IMR-90 (cell line): ENCODE data around the gene SDK1. TPM values are rescaled to one million over a fixed set of nuclear protein-coding genes. Genes with fewer than 3 reads are reported as not detected.
"Not testable (repeated sequence)": the region's sequence is repeated elsewhere in the genome, so short reads cannot be mapped to it uniquely, and the experiment has no call there.

Source experiments
- ATAC-seq: fragments of 200-7000 bp; cut with Tn5 transposase; 2 replicates; pipeline ENCODE4 v1.9.1; 2020; ENCODE audit warnings: low read depth, mild to moderate bottlenecking, moderate library complexity
- BruUV-seq: library from RNA; stranded (reverse); fragments of 400-500 nt; replicated peaks from 2 replicates; lab custom pipeline; 2021; lab: Mats Ljungman, UMichigan
- CTCF ChIA-PET: fragments of 300-600 bp; formaldehyde crosslinking; extraction: SDS; loops from one replicate; lab custom pipeline; 2021; ENCODE audit warnings: antibody characterized with exemption; lab: Yijun Ruan, JAX
- POLR2A ChIA-PET: fragments of 300-600 bp; sonication (Branson Sonifier 250); formaldehyde crosslinking; loops from one replicate; lab custom pipeline; 2022; ENCODE audit warnings: antibody characterized with exemption; ENCODE audit not compliant: unreplicated experiment; lab: Charles Lee
- DNase-seq: peaks from one replicate; pipeline ENCODE4 v3.0.0; 2013
- H2AFZ ChIP-seq: replicated peaks from 2 replicates; pipeline ENCODE3; 2013; ENCODE audit warnings: low read length, mild to moderate bottlenecking; ENCODE audit not compliant: poor library complexity
- H2AK5ac ChIP-seq: 2 replicates; pipeline ENCODE4 v1.6.1; 2013; ENCODE audit warnings: low read depth, low read length, inconsistent platforms
- H2AK9ac ChIP-seq: replicated peaks from 2 replicates; pipeline ENCODE3; 2013; ENCODE audit warnings: mild to moderate bottlenecking, low read depth, low read length, moderate library complexity; ENCODE audit not compliant: poor library complexity
- H2BK120ac ChIP-seq: 2 replicates; pipeline ENCODE4 v1.6.1; 2013; ENCODE audit warnings: low read depth, low read length, inconsistent platforms
- H2BK15ac ChIP-seq: 3 replicates; pipeline ENCODE4 v1.6.1; 2013; ENCODE audit warnings: low read depth, low read length, inconsistent platforms
- H2BK20ac ChIP-seq: 2 replicates; pipeline ENCODE4 v1.6.1; 2013; ENCODE audit warnings: low read depth, mild to moderate bottlenecking, inconsistent platforms, low read length, moderate library complexity
- H2BK5ac ChIP-seq: 2 replicates; pipeline ENCODE4 v1.6.1; 2013; ENCODE audit warnings: mild to moderate bottlenecking, low read depth, low read length, inconsistent platforms; ENCODE audit not compliant: poor library complexity, severe bottlenecking
- H3K14ac ChIP-seq: replicated peaks from 2 replicates; pipeline ENCODE4 v1.6.1; 2013; ENCODE audit warnings: low read depth, low read length, inconsistent platforms
- H3K18ac ChIP-seq: 2 replicates; pipeline ENCODE4 v1.6.1; 2013; ENCODE audit warnings: low read depth, low read length, control low read depth
- H3K23ac ChIP-seq: 2 replicates; pipeline ENCODE4 v1.6.1; 2013; ENCODE audit warnings: low read depth, low read length, inconsistent platforms
- H3K27ac ChIP-seq: 2 replicates; pipeline ENCODE4 v1.5.1; 2013; ENCODE audit warnings: mild to moderate bottlenecking, control low read depth, low read length; ENCODE audit not compliant: insufficient read depth
- H3K27me3 ChIP-seq: 2 replicates; pipeline ENCODE4 v1.6.1; 2013; ENCODE audit warnings: low read length; ENCODE audit not compliant: control insufficient read depth, insufficient read depth
- H3K36me3 ChIP-seq: 2 replicates; pipeline ENCODE4 v1.6.1; 2013; ENCODE audit warnings: low read length, mixed read lengths; ENCODE audit not compliant: control insufficient read depth, insufficient read depth
- H3K4ac ChIP-seq: 2 replicates; pipeline ENCODE4 v1.6.1; 2013; ENCODE audit warnings: low read depth, low read length, inconsistent platforms
- H3K4me1 ChIP-seq: 2 replicates; pipeline ENCODE4 v1.6.1; 2013; ENCODE audit warnings: low read length, mixed read lengths; ENCODE audit not compliant: control insufficient read depth, insufficient read depth
- H3K4me2 ChIP-seq: 2 replicates; pipeline ENCODE4 v1.6.1; 2013; ENCODE audit warnings: low read depth, mild to moderate bottlenecking, control low read depth, low read length, moderate library complexity
- H3K4me3 ChIP-seq: 2 replicates; pipeline ENCODE4 v1.5.1; 2013; ENCODE audit warnings: low read depth, mild to moderate bottlenecking, control low read depth, low read length, moderate library complexity; ENCODE audit not compliant: insufficient read depth
- H3K56ac ChIP-seq: 2 replicates; pipeline ENCODE4 v1.6.1; 2013; ENCODE audit warnings: low read length, inconsistent platforms; ENCODE audit not compliant: insufficient read depth; ENCODE audit errors: extremely low read depth
- H3K79me1 ChIP-seq, 2 experiments: 2 replicates each; pipeline ENCODE4 v1.6.1; 2013; ENCODE audit warnings: low read length in 2 of 2, inconsistent platforms in 1 of 2, low read depth in 1 of 2
- H3K9ac ChIP-seq: 2 replicates; pipeline ENCODE4 v1.6.1; 2013; ENCODE audit warnings: low read depth, low read length, control low read depth
- H3K9me1 ChIP-seq: 2 replicates; pipeline ENCODE4 v1.6.1; 2013; ENCODE audit warnings: low read length, inconsistent platforms; ENCODE audit not compliant: insufficient read depth
- H3K9me3 ChIP-seq: 2 replicates; pipeline ENCODE4 v1.6.1; 2013; ENCODE audit warnings: low read length; ENCODE audit not compliant: control insufficient read depth, insufficient read depth
- H4K20me1 ChIP-seq: 2 replicates; pipeline ENCODE4 v1.6.1; 2013; ENCODE audit warnings: low read length, inconsistent platforms; ENCODE audit not compliant: insufficient read depth
- H4K5ac ChIP-seq: 2 replicates; pipeline ENCODE4 v1.6.1; 2013; ENCODE audit warnings: mild to moderate bottlenecking, low read depth, low read length, control low read depth
- H4K8ac ChIP-seq, 2 experiments: 2 replicates each; pipeline ENCODE4 v1.6.1; 2013; ENCODE audit warnings: low read depth in 2 of 2, low read length in 2 of 2, control low read depth in 1 of 2, inconsistent platforms in 1 of 2
- H4K91ac ChIP-seq: 2 replicates; pipeline ENCODE4 v1.6.1; 2013; ENCODE audit warnings: low read depth, low read length, inconsistent platforms; ENCODE audit not compliant: insufficient read depth
- MAZ ChIP-seq: IDR thresholded peaks from 2 replicates; pipeline ENCODE4 v1.6.1; 2012; ENCODE audit warnings: low read depth, mild to moderate bottlenecking, low read length, improper control_type of control experiment, moderate library complexity, borderline replicate concordance
- WGBS, 2 experiments: methylation state at CpG; one replicate each; pipeline versions ENCODE4 v1.1.5 to v1.1.7; 2013; ENCODE audit warnings: missing lambda C conversion rate in 2 of 2; ENCODE audit not compliant: insufficient read length in 1 of 2; ENCODE audit errors: extremely low coverage in 2 of 2; 5-methylcytosine and 5-hydroxymethylcytosine counted together
- dilution Hi-C: fragments of 300-500 bp; cut with HindIII; formaldehyde crosslinking; loops from one replicate; pipeline ENCODE4 v1.14.3; 2018; ENCODE audit warnings: low sequenced_read_pairs; ENCODE audit not compliant: unreplicated experiment
- in situ Hi-C: fragments of 300-500 bp; cut with MboI; formaldehyde crosslinking; loops from 3 replicates; pipeline ENCODE4 v1.14.3; 2019; ENCODE audit warnings: low sequenced_read_pairs, inconsistent platforms, mixed read lengths
- intact Hi-C: fragments of 100-400 bp; cut with micrococcal nuclease; formaldehyde crosslinking; loops from 2 replicates; pipeline ENCODE4 v1.10.0; 2022
- polyA plus RNA-seq, 3 experiments: library from polyadenylated mRNA; depleted of rRNA; stranded (reverse); fragments of >200 nt; gene quantifications; 2 replicates each; pipeline ENCODE4 v1.2.3, GENCODE V29; 2012; ENCODE audit warnings: low replicate concordance in 1 of 3
- total RNA-seq: library from RNA; depleted of rRNA; stranded (reverse); fragments of >200 nt; gene quantifications from 2 replicates; pipeline ENCODE4 v1.2.3, GENCODE V29; 2012

SDK1 gene
- total and polyA plus RNA-seq, 2 of the 4 experiments (the other 2 are of a cell fraction), result 1.5 to 1.6 TPM

GRCh38 chr7:4257146-4258111 is 956.4 kb downstream of the SDK1 start (continued):
- no peak for TF ChIP-seq MAZ

GRCh38 chr7:4260116-4260515 is 959.1 kb downstream of the SDK1 start:
- dilution Hi-C loops, H2AFZ ChIP-seq, H2BK120ac ChIP-seq, BruUV-seq, H3K27me3 ChIP-seq, in situ Hi-C loops, H4K91ac ChIP-seq, H2BK20ac ChIP-seq, H2AK5ac ChIP-seq, ATAC-seq, DNase-seq, H3K27ac ChIP-seq, H3K14ac ChIP-seq, H4K20me1 ChIP-seq, H3K9me1 ChIP-seq, H3K18ac ChIP-seq, H3K4me1 ChIP-seq, H3K4me2 ChIP-seq, H3K9ac ChIP-seq, H3K4me3 ChIP-seq, H3K4ac ChIP-seq, H3K56ac ChIP-seq, H4K5ac ChIP-seq, POLR2A ChIA-PET, H2BK15ac ChIP-seq, H4K8ac ChIP-seq, H3K36me3 ChIP-seq, H3K23ac ChIP-seq, H2AK9ac ChIP-seq, H3K79me1 ChIP-seq, intact Hi-C loops, CTCF ChIA-PET, H2BK5ac ChIP-seq: not testable (repeated sequence)
- H3K9me3 ChIP-seq, result peaks cover 12% of the 10 kb centered on the region
- WGBS, 2 experiments, result 72% methylated on average over 6 of the region's 15 CpGs; no CpG with 5 or more reads in 1 of the 2 experiments
